Stimulated activated naive CD8-positive, alpha-beta T cell treated with anti-CD3 and anti-CD28 coated beads, Interleukin-15, Interleukin-2, amounts not matched to agents 100 U/mL and 50 U/mL, for 24 hours (primary cell): Measurements from ENCODE around the gene CEP70.
"Not testable (repeated sequence)": the region's sequence is repeated elsewhere in the genome, so short reads cannot be mapped to it uniquely, and the experiment has no call there.

Experiments used
- ATAC-seq: fragments of 150-1000 bp; cut with Tn5 transposase; one replicate; pipeline ENCODE4 v1.10.0; 2021
- DNase-seq: peaks from one replicate; pipeline ENCODE4 v3.0.0; 2021

The CEP70 gene

GRCh38 chr3:138468886-138469285 is 125.2 kb downstream of the CEP70 start:
- no peak for ATAC-seq
- DNase-seq, result no peak

DNA sequence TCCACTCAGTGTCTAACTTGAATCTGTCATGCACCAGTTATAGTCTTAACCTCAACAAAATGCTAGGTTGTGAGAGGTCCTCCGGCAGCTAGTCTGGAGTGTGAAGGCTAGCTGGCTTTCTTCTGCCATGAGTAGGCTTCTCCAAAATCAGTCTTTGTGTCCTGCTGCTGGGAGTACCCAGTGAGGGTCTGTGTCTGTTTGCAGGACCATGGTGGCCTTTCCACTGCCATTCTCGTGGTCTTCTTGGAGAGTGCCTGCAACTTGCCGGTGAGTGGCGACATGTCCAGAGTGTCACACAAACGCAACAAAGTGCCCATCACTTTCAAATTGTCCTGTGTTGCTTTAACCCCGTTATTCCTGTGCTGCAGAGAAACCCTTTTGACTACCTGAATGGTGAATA is 125.6 kb downstream of the CEP70 start:
- DNase-seq (no peak), ATAC-seq (no peak)

DNA sequence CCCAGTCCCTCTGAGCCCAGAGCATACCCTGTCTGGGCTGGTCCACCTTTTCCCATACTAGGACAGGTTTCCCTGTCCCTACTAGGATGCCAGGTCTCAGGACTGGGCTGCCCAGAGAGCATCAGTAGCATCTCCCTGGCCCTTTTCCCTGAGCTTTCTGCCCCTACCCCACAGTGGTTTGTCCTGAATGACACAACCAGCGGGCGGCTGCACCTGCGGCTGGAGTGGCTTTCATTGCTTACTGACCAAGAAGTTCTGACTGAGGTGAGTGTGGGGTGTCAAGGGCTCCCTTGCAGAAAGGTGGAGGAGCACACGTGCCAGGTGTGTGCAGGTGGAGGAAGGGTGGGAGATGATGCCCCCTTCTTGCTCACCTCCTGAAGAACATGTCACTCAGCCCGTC is 126.1 kb downstream of the CEP70 start:
- DNase-seq (no peak), ATAC-seq (no peak)

- no peak for ATAC-seq
- no peak for DNase-seq
These were observed 128.1 kb downstream of the CEP70 start for GRCh38 chr3:138465925-138466324.

GRCh38 chr3:138465451-138465850 is 128.6 kb downstream of the CEP70 start:
- ATAC-seq, result no peak
- DNase-seq, result no peak

DNA sequence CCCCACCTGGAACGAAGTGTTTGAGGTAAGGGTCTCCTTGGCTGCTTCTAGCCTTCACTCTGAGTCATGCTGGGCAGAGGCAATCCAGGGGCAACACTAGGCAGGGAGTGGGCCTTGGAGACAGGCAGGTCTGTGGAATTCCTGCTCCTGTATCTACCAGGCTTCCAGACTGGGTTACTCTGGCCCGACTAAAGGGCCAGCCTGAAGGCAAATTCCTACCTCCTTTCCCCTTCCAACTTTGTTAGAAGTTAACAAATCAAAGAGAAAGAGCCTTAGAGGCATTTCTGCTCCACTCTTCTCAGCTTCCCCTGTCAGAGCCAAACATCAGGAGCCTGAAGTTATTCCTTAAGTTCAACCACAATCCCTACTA is 129.6 kb downstream of the CEP70 start:
- ATAC-seq, result no peak

GRCh38 chr3:138463724-138464490 is 130.2 kb downstream of the CEP70 start:
- DNase-seq (no peak), ATAC-seq (no peak)

More for the DNA sequence above, 129.6 kb downstream of the CEP70 start:
- DNase-seq, result no peak

GRCh38 chr3:138461896-138462295 is 132.2 kb downstream of the CEP70 start:
- no peak for DNase-seq
- ATAC-seq, result no peak

DNA sequence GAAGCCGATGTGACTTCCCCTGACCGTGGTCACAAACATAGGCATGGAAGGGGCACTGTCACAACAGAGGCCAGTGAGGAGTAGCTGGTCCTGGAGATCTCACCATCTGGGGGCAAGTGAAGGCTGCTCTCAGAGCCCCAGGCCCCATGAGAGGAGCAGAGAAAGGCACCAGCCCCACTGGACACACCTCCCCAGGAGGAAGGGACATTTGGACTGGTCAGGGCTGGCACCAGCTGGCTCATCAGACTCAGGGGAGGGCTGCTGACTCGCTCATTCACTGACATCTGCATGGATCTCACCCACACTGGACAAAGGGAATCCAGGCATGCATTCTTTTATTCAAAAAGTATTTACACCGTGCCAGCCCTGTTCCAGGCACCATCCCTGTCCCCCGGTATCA is 132.8 kb downstream of the CEP70 start:
- DNase-seq (no peak), ATAC-seq (no peak)

DNA sequence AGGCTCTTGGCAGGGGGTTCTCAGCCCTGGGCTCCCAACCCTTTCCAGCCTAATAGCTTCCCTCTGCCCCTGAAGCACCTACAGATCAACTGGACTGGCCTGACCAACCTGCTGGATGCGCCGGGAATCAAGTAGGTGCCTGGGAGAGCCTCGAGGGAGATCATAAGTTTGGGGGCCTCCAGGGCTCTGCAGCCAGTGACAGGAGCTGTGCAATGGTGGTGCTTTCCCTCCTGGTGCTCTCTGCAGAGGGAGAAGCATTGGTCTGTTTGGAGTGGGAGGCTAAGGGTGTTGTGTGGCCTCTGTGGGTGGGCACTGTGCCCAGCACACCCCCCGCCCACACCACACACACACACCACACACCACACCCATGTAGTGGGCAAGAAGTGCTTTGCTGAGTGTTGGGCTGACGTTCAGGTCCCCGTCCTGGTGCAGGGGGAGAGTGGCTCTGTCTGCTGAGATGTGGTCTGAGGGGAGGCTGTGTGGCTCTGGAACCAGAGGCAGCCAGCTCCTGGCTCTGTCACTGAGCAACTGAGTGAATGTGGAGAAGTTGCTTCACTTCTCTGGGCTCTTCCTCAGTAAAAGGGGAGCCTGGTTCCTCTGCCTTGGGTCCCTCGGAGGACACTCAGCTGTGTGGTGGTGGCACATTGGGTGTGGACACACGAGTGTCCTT is 133.4 kb downstream of the CEP70 start:
- ATAC-seq (no peak), DNase-seq (no peak)

- DNase-seq (no peak), ATAC-seq (no peak)
These were observed 134.2 kb downstream of the CEP70 start for GRCh38 chr3:138459619-138460535.

DNA sequence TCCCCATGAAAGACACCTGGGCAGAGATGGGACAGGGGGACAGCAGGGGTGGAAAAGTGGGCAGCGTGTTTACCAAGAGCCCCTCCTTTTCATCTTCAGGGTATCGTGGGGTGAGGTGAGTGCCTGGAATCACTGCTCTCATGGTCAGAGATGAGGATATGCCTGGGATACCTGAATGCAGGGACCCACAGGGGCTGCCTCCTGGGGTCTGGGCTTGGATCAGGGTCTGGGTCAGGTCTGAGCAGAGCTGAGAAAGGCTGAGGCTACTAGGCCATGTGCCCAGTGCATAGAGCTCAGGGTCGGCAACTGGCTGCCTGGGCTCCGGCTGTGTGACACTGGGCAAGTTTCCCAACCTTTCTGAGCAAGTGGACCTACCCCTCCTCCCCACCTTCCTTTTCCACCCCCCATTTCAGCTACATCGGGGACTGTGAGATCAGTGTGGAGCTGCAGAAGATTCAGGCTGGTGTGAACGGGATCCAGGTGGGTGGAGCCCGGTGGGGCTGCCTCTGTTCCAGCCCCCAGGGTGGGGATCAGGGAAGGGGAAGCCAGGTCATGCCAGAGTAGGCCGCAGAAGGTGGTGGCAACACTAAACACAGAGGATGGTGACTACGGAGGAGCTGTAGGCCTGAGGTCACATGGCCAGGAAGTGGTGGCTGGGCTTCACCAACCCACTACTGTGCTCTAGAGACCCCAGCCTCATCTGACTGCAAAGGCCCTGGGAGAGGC is 135.1 kb downstream of the CEP70 start:
- DNase-seq, result no peak
- ATAC-seq, result no peak

DNA sequence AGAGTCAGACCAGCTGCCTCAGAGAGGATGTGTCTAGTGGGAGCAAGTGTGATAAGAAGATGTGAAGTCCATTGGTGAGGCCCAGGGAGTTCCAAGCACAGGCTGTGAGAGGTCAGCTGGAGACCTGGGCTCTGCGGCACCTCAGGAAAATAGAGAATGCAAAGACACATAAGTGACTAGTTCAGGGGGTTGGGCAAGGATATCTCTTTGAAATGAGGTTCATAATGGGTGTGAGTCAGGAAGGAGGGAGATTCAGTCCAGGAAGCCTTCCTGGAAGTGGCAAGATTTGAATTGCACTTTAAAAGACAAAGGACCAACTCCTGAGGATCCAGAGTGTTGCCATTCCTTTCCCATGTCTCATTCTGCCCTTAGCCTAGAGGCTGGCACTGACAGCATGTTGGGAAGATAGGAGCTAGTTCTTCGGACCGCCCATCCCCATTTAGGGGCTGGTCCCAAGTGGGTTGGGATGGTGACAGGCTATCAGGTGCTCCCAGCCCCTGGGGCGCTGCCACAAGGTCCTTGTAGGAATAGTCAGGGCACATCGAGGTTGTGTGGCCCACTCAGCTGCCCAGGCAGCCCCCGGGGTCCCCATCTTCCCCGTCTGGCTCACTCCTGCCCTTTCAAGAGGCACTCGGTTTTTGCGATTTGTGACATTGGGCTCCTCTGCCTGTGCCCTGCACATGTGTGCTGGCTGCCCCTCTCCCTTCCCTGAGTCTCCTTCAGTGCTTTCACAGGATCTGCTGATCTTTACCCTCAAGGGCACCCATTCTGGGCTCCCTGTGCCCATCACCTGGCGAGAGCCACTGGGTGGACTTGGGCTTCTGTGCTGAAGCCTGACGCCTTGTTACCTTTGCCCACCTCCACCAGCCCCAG is 136.0 kb downstream of the CEP70 start:
- ATAC-seq (no peak), DNase-seq (no peak)

GRCh38 chr3:138456961-138457862 is 136.8 kb downstream of the CEP70 start:
- ATAC-seq (no peak), DNase-seq (no peak)

DNA sequence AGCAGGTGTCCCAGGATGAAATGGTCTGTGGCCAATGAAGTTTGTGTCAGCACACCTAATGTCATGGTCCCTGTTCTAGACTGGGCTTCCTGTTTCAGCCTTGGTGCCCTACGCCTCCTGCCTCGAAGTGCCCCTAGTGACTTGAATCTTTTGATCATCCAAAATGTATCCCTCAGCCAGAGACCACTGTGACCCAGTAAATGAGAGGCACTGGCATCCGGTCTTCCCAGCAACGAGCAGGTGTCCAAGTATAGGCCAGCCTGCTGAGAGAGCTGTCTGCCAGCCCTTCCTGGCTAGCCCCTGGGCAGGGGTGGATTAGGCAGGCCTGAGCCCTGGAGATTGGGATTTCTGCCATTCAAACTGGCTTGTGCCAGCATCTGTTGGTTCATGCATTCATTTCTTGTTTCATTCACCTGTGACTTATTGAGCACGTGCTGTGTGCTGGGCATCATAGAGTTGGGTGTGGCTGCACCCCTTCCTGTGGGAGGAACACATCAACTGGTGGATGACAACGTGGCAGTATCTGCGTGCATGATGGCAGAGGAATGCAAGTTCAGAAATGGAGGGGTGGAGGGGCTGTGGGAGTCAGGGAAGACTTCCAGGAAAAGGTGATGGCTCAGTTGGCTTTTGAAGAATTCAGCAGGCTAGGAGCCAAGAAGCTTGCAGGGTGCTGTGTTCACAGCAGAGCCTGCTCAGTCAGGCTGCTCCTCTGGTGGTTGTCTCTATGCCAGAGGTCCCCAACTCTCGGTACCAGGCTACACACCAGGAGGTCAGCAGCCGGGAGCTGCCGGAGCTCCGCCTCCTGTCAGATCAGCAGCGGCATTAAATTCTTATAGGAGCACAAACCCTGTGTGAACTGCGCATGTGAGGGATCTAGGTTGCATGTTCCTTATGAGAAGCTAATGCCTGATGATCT is 138.0 kb downstream of the CEP70 start:
- ATAC-seq, result no peak
- DNase-seq, result no peak

DNA sequence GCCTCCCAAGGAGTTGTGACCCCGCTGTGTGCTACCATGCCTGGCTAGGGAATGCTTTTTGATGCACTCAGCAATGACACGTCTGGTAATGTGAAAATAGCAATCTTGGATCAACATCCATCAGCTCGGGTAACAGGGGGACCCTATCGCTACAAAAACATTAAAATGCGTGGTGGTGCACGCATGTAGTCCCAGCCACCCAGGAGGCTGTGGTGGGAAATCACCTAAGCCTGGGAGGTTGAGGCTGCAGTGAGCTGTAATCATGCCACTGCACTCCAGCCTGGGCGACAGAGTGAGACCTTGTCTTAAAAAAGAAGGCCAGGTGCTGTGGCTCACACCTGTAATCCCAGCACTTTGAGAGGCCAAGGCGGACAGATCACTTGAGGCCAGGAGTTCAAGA is 140.1 kb downstream of the CEP70 start:
- not testable (repeated sequence) for ATAC-seq, DNase-seq

DNA sequence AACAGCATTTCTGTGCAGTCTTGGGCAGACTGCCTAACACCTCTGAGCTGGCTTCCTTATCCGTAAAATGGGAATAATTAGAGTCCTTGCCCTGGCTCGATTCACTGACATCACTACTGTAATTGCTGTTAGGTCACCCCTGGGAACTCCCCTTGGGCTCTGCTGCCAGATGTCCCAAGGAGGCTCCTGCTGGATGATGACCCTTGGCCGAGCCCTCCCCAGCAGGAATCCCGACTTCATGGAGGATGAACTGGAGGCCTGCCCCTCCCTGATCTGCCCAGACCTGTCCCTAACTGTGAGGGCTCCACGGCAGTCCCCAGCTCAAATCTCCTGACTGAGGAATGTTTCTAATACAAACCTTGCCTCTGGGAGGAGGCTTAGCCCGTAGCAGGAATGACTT is 141.6 kb downstream of the CEP70 start:
- DNase-seq (no peak), ATAC-seq (no peak)

DNA sequence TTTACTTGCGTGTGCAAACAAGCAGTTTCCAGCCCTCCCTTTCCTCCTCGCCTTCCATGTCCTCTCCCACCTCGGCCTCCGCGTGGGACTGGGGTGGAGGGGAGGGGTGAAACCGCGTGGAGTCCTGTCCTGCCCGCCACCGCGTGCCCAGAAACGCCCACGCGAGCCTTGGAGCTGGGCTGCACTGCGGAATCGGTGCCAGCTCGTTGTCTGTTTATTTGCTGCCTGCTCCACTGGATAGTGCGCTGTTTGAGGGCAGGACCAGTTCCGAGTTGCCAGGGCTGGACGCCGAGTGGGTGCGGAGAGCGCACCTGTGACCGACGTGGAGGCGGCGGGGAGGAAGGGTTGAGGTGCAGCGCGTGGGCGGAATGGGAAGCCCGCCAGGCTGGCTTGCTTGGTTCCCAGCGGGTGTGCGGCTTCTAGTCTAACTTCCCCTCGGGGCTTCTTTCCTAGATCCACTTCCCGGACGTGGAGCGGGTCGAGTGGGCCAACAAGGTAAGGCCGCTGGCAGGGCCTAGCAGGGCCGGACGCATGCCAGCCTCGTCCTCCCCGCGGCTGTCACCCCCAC is 142.4 kb downstream of the CEP70 start:
- ATAC-seq, result no peak

More for the DNA sequence above, 142.4 kb downstream of the CEP70 start:
- no peak for DNase-seq
